ENCODE results near the gene GALNT11. TPM values are rescaled to one million over a fixed set of nuclear protein-coding genes. Genes with fewer than 3 reads are reported as not detected.

Gene GALNT11
- total and polyA plus RNA-seq, 7 donors, result 8.8 to 48.2 (median 35.7) TPM

- TF ChIP-seq POLR2A (IDR thresholded peaks at IDR 0.05) (no peak), CTCF (IDR thresholded peaks at IDR 0.05) (no peak), EP300 (IDR thresholded peaks at IDR 0.05) (no peak), POLR2AphosphoS5 (IDR thresholded peaks at IDR 0.05) (no peak)
- DNase-seq, result no peak
- WGBS, 2 donors, result 95 to 97% methylated on average over 3 of the region's 3 CpGs
- Histone ChIP-seq H3K4me1 (no peaks in the 10 kb centered on the region), H3K36me3 (no peaks in the 10 kb centered on the region), H3K4me3 (no peak overlapping the region), H3K9me3 (peaks cover 0 to 10% (median 0%) of the 10 kb centered on the region in 4 donors), H3K27me3 (no peaks in the 10 kb centered on the region), H3K27ac (no peak overlapping the region)
- intact Hi-C loops (cut with DNase I), result no loop called here
Measured at GRCh38 chr7:152085131-152085530, 59.7 kb downstream of the GALNT11 start.

- no peak for DNase-seq
- Histone ChIP-seq H3K9me3 (peaks cover 0 to 10% (median 0%) of the 10 kb centered on the region in 4 donors), H3K27ac (no peak overlapping the region), H3K36me3 (no peaks in the 10 kb centered on the region), H3K27me3 (no peaks in the 10 kb centered on the region), H3K4me1 (no peaks in the 10 kb centered on the region), H3K4me3 (no peak overlapping the region)
- 38 to 71% methylated on average over 1 of the region's 1 CpG for WGBS, 2 donors
- intact Hi-C loops (cut with DNase I), result no loop called here
- no peak for TF ChIP-seq CTCF (IDR thresholded peaks at IDR 0.05)
- TF ChIP-seq EP300 (IDR thresholded peaks at IDR 0.05), result no peak
- TF ChIP-seq POLR2AphosphoS5 (IDR thresholded peaks at IDR 0.05), result no peak
- TF ChIP-seq POLR2A (IDR thresholded peaks at IDR 0.05), result no peak
Measured at GRCh38 chr7:152086513-152086912, 61.0 kb downstream of the GALNT11 start.

- Histone ChIP-seq H3K4me3 (no peak overlapping the region), H3K36me3 (no peaks in the 10 kb centered on the region), H3K27ac (no peak overlapping the region), H3K4me1 (no peaks in the 10 kb centered on the region), H3K9me3 (peaks cover 0 to 10% (median 0%) of the 10 kb centered on the region in 4 donors), H3K27me3 (no peaks in the 10 kb centered on the region)
- no peak for TF ChIP-seq POLR2AphosphoS5 (IDR thresholded peaks at IDR 0.05)
- TF ChIP-seq CTCF (IDR thresholded peaks at IDR 0.05), result no peak
- no peak for TF ChIP-seq POLR2A (IDR thresholded peaks at IDR 0.05)
- TF ChIP-seq EP300 (IDR thresholded peaks at IDR 0.05), result no peak
- intact Hi-C loops (cut with DNase I), result no loop called here
- DNase-seq, result no peak
- WGBS, 2 donors, result 96 to 97% methylated on average over 7 of the region's 7 CpGs
Measured at GRCh38 chr7:152089183-152089582, 63.7 kb downstream of the GALNT11 start.

- intact Hi-C loops (cut with DNase I), result no loop called here
- H3K4me1 ChIP-seq, result no peaks in the 10 kb centered on the region
- no peaks in the 10 kb centered on the region for H3K27me3 ChIP-seq
- TF ChIP-seq POLR2AphosphoS5 (IDR thresholded peaks at IDR 0.05) (no peak), POLR2A (IDR thresholded peaks at IDR 0.05) (no peak), CTCF (IDR thresholded peaks at IDR 0.05) (no peak), EP300 (IDR thresholded peaks at IDR 0.05) (no peak)
- peaks cover 0 to 10% (median 0%) of the 10 kb centered on the region in 4 donors for H3K9me3 ChIP-seq
- peaks cover 0 to 6% (median 0%) of the 10 kb centered on the region in 4 donors for H3K36me3 ChIP-seq
- WGBS, 2 donors, result 93 to 94% methylated on average over 6 of the region's 6 CpGs
- no peak overlapping the region for H3K27ac ChIP-seq
- H3K4me3 ChIP-seq, result no peak overlapping the region
- DNase-seq, result no peak
Measured at GRCh38 chr7:152090747-152091146, 65.3 kb downstream of the GALNT11 start.

- Histone ChIP-seq H3K27ac (no peak overlapping the region), H3K27me3 (no peaks in the 10 kb centered on the region), H3K4me1 (no peaks in the 10 kb centered on the region), H3K9me3 (peaks cover 0 to 8% (median 0%) of the 10 kb centered on the region in 4 donors), H3K4me3 (no peak overlapping the region), H3K36me3 (peaks cover 0 to 6% (median 0%) of the 10 kb centered on the region in 4 donors)
- intact Hi-C loops (cut with DNase I), result no loop called here
- WGBS, 2 donors, result 93% methylated on average over 4 of the region's 4 CpGs
- DNase-seq, result no peak
- no peak for TF ChIP-seq POLR2A (IDR thresholded peaks at IDR 0.05)
- TF ChIP-seq CTCF (IDR thresholded peaks at IDR 0.05), result no peak
- TF ChIP-seq POLR2AphosphoS5 (IDR thresholded peaks at IDR 0.05), result no peak
- no peak for TF ChIP-seq EP300 (IDR thresholded peaks at IDR 0.05)
Measured at GRCh38 chr7:152093717-152094116, 68.2 kb downstream of the GALNT11 start.

Measured in sigmoid colon (tissue), 7 donors.